Jurkat, Clone E6-1 (cell line): ENCODE results near the gene KRI1.
"Not testable (repeated sequence)": the region's sequence is repeated elsewhere in the genome, so short reads cannot be mapped to it uniquely, and the experiment has no call there.

Experiments
- DNase-seq: peaks from one replicate; pipeline ENCODE4 v3.0.0-alpha.2; 2011; ENCODE audit warnings: low read depth, low spot score
- H3K4me3 ChIP-seq: 2 replicates; pipeline ENCODE4 v1.5.1; 2011; ENCODE audit warnings: mild to moderate bottlenecking, low read length, control low read depth, moderate library complexity

KRI1 gene

DNA sequence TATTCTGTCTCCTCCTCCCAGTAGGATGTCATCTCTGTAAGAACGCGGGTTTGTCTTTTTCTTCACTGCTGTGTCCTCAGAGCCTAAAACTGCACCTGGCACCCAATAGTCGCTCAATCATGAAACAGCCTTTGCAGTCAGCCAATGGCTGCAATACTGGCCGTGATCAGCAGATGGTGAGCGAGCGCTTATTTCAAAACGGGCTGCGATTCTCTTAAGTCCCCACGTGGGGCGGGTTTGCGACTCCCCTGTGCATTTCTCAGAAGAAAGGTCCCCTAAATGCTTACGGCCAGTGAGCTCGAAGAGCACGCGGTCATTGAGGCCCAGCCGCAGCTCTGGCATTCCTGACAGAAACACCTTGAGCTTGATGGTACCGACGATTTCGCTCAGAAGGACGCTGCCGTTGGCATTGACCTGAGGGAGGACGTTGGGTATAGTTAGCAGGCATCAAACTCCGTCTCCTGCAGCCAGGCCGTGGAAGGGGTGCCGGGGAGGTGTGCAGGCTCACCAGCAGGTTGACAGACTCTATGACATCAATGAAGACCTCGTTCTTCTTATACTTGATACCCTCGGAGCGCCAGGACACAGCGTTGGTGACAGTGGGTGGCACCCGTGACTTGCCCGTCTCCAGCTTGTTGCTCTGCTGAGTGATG, 15.3 kb upstream of the KRI1 start:
- peak; percentile 93 for DNase-seq
- no peak overlapping the region for H3K4me3 ChIP-seq

DNA sequence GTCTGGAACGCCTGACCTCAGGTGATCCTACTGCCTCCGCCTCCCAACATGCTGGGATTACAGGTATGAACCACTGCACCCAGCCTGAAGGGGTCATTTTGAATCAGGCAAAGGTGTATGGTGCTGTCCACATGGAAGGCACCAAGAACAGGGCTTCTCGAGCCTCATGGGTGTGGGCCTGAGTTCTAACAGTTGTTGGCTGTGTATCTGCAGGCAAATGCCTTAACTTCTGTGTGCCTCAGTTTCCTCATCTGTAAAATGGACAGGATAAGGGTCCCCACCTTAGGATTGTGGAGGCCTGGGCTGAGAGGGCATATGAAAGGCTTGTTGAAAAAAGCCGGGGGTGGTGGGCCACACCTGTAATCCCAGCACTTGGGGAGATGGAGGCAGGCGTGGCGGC, 12.1 kb upstream of the KRI1 start:
- H3K4me3 ChIP-seq, result no peak overlapping the region
- no peak for DNase-seq

DNA sequence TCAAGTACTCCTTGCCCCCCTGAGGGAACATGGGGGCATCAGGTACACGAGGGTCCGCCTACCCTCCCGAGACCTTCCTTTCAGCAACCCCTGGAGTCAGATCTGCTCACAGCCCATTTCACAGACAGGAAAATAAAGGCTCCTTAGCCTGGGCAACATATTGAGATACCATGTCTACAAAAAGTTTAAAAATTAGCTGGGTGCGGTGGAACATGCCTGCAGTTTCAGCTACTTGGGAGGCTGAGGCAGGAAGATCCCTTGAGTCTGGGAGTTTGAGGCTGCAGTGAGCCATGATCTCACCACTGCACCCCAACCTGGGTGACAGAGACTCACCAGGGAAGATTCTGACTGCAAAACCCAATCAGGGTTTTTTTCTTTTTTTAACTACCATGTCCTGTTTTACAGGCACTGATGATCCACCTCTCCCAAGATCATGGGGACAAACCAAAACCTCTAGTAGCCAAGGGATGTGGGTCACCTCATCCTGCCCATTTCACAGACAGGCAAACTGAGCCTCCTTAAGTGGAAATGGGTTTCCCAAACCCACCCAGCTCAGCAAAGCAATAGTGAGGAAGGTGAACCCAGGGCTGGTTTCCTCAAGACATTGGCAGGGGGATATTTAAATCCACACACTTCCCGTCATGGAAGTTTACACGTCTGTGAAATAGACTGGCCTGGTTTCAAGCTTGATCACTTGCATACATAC, 9.4 kb upstream of the KRI1 start:
- no peak for DNase-seq
- no peak overlapping the region for H3K4me3 ChIP-seq

DNA sequence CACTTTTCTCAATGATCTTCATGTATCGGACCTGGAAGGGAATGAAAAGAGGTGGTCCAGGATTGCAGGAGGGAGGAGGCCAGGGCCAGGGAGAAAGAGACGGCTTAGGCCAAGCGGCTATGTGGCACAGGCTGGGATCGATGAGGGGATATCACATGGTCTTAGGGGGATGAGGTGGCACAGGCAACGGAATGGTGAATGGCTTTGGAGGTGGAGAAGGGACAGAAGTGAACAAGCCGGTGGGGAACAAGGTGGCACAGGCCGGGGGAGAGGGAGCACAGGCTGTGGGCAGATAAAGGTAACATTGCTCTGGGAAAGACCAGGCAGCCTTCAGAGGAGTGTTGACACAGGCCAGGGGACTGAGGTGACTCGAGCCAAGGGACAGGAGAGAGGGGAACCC, 8.7 kb upstream of the KRI1 start:
- no peak overlapping the region for H3K4me3 ChIP-seq
- no peak for DNase-seq

DNA sequence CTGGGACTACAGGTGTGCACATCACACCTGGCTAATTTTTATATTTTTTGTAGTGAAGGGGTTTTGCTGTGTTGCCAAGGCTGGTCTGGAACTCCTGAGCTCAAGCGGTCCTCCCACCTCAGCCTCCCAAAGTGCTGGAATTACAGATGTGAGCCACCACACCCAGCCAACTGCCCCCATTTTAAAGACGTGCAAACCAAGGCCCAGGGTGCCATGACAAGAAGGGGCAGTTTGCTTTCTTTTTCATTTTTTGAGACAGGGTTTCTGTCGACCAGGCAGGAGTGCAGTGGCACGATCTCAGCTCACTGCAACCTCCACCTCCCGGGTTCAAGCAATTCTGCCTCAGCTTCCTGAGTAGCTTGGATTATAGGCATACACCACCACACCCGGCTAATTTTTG, 8.0 kb upstream of the KRI1 start:
- DNase-seq, H3K4me3 ChIP-seq: not testable (repeated sequence)

DNA sequence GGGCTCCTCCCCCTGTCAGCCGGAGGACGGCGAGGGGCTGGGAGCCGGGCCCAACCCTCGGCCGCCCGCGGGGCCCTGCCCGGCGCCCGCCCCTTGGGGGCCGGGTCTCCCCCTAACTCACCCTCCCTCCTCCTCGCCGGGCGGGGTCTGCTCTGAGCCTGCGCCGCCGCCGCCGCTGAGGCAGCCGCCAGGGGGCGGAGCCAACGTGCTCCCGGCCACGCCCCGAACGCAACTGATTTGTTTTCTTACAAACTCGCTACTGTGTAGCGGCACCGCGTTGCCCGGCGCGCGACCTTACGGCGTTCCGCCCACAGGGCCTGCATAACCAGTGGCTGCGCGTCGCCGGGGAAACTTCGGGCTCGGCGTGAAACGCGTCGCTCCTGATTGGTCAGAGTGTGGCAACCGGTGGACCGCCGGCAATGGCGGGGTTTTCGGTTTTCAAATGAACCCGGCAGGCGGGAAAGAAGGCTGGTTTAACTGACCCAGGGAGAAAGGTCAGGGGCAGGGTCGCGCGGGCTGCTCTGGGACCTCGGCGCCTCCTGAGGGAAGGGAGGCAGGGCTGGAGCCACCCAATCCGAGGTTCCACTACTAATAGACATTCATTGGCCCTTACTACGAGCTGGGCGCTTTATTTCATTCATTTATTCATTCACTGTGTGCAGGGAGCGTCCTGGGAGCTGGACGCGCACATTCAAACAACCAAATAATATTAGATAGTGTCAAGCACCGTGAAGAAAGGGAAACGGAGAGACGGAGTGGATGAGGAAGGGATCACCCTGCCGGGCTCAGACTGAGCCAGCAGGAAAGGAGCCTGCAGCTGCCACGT, 3.2 kb upstream of the KRI1 start, which contains the start of gene CDKN2D:
Gene CDKN2D, minus strand, starts transcription at position 154 of the 826 bp plus-strand sequence. CDS start 326 bp downstream, outside the sequence.
- peak within 1 kb of the TSS; percentile 86 for H3K4me3 ChIP-seq
- peak; percentile 100 for DNase-seq

DNA sequence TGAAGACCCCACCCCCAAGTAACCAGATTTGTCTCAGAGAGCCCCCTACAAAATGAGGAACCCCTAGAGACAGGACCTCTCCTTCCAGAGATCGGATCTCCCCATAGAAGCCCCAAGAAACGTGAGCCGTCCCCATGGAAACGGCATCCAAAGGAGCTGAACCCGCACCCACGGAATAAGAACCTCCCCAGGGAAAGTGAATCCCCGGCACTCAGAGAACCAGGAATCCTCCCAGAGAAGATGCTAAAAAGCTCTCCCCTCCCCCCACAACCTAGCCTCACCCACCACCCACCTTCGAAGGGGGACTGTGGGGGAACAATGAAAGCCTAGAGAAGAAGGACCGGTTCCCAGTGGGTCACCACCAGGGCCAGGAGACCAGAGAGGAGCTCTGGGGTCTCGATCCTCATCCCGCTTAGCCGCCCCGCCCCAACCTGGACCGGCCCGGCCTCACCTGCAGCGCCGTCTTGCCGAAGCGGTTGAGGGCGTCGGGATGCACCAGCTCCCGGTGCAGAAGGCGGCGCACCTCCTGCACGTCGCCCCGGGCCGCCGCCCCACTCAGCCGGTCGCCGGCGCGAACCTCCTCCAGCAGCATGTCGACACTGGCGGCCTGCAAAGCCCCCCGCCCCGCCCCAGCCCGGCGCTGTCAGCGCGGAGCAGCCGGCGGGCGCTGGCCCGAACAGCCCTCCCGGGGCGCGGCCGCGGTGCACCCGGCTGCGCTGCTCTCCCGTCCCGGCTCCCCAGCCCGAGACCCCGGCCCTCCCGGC, 2.4 kb upstream of the KRI1 start:
- H3K4me3 ChIP-seq, result peak overlapping the region; percentile 86
- DNase-seq, result no peak

DNA sequence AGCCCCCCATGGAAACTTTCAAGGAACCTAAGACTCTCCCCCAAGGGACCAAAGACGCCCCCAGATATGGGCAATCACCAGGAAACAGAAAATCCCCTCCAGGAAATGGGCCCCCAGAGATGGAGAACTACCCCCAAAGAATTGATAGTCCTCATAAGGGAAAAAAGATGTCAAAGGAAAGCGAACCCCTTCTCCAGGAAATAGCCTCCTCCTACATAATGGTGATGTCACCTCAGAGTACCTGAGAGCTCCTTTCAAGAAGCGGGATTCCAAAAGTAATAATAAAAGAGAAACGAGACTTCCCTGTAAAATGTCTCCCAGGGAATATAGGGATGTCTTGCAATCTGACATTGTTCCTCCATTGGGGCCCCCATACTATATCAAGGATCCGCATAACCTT, 1.8 kb upstream of the KRI1 start:
- DNase-seq, result no peak
- peak overlapping the region; percentile 86 for H3K4me3 ChIP-seq

DNA sequence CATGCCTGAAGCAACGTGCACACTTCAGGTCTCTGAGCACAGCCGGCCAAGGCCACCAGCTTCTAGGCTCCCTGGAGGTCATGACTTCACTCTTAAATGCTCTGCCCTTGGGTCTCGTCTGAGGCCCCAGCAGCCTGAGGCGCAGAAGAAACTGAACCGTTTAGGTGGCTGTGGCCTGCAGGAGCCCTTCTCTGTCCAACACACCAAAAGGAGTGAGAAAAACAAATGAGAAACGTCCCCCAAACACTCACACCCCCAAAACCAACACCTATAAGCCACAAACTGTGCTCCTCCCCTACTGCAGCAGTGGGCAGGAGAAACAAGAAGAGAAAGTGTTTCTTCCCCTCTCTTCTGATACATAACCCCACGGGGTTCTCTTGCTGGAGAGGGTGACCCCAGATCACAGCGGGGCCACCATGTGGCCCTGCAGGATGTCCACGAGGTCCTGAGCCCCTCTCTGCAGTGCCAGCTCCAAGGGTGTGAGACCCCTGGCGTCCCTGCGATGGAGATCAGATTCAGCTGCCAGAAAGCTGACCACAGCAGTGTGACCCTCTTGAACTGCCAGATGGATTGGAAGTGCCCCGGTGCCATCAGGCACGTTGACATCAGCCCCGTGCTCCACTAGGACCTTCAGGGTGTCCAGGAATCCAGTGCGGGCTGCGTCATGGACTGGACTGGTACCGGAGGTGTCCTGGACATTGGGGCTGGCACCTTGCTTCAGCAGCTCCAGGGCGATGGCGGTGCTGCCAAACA, 1.0 kb upstream of the KRI1 start:
- no peak for DNase-seq
- peak overlapping the region; percentile 86 for H3K4me3 ChIP-seq

DNA sequence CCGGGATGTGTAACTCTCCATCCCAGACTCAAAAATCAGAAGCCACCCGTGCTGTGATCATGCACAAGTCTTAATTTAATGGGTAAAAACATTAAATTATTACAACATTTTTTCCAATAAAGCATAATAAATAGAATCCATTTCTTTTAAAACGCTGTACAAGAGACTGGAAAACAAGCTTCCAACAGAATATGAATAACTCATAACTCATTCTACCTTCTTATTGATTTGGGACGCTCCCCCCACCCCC, 523 bp upstream of the KRI1 start:
- no peak for DNase-seq
- H3K4me3 ChIP-seq, result peak overlapping the region; percentile 86

DNA sequence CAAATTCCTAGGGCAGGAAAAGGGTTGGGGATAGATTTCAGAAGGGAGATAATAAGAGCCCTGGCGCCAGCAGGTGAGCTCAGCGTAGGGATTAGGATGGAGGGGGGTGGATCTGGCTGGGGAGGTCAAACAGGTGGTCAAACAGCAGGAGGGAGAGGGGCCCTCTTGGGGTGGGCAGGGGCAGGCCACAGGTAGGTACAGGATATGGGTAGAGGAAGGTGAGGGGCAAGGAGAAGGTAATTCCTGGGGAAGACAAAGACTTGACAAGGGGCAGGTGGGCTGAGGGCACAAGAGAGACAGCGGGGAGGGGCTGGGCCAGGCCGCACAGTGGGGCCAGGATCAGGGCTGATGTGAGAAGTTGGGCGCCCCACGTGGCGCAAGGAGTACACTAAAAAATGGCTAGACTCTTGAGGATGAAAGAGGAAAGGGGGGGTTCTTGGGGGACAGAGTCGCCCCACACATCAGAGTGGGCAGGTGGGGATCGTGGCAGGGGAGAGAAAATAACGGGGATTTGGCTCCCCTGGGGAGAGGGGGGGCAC, 713 bp downstream of the KRI1 start:
- no peak for DNase-seq
- H3K4me3 ChIP-seq, result peak overlapping the region; percentile 89

DNA sequence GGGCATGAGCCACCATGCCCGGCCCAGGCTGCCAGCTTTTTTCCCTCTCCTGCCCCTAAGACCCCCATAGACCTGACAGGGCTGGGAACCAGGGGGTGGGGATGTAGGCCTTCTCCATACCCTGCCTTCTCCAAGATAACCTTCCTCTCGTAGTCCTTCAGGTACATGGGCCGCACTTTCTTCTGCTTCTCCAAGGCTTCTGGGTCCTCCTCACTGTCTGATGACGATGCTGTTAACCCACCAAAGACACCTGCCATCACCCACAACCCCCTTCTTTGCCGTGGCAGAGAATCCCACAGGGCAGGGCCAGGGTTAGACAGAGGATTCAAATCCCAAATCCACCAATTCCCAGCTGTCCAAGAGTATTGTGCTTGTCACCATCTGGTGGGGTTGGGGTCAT, 3.2 kb downstream of the KRI1 start:
- DNase-seq, result no peak
- no peak overlapping the region for H3K4me3 ChIP-seq

DNA sequence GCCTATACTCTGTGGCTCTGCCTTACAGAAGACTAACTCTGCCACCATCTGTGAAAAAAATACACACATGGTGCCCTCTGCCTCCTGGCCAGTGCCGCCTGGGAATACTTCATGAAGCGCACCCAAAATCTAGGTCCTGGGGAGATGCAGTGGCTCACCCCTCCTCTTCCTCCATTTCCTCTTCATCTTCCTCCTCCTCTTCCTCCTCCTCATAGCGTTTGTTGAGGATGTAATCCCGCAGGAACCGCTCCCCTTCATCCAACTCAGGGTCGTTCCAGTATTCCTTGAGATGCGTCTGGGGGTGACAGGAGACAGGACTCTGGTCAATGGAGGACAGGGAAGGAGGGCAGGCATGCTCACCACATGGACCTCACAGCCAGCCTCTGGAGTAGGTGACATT, 5.7 kb downstream of the KRI1 start:
- H3K4me3 ChIP-seq, result no peak overlapping the region
- no peak for DNase-seq

DNA sequence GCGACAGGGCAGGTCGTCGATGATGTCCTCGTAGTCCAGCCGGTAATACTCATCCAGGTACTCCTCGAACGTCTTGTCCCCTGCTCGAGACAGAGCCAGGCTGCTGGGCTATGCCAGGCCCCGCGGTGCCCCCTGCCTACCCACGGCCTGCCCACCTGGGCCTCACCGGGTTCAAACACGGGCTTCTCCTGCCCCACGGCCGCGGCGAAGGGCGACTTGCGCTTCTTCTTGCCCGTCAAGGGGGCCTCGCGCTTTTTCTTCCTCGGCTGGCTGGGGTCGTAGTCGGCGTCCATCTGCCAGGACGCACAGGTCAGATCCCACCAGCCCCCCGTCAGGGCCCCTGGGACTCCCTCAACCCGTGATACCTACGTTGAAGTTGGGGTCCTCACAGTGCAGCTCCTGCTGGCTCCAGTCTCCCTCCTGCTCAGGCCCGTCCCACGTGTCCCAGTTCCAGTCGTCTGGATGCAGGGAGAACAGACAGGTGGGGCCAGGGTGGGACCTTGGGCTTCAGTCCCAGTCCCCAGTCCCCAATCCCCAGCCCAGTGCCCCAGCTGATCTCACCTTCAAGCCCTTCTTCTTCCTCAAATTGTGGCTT, 8.1 kb downstream of the KRI1 start:
- no peak overlapping the region for H3K4me3 ChIP-seq

DNA sequence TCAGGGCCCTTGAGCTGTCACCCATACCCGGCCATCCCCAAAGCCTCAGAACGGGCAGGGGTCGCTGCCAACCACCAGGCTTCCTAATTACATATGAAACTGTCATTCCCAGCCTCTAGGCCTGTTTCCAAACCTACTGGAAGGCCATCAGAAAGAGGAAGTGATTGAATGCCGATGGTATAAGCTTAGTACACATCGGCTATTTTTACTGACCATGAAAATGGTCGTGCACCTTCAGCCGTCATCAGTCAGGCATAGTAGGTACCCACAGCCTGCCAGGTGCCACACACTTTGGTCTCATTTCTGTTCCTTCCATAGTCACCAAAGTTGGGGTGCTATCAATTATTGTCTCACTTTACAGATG, 10.2 kb downstream of the KRI1 start:
- DNase-seq, result no peak
- H3K4me3 ChIP-seq, result no peak overlapping the region

More for the DNA sequence above, 8.1 kb downstream of the KRI1 start:
- DNase-seq, result no peak

DNA sequence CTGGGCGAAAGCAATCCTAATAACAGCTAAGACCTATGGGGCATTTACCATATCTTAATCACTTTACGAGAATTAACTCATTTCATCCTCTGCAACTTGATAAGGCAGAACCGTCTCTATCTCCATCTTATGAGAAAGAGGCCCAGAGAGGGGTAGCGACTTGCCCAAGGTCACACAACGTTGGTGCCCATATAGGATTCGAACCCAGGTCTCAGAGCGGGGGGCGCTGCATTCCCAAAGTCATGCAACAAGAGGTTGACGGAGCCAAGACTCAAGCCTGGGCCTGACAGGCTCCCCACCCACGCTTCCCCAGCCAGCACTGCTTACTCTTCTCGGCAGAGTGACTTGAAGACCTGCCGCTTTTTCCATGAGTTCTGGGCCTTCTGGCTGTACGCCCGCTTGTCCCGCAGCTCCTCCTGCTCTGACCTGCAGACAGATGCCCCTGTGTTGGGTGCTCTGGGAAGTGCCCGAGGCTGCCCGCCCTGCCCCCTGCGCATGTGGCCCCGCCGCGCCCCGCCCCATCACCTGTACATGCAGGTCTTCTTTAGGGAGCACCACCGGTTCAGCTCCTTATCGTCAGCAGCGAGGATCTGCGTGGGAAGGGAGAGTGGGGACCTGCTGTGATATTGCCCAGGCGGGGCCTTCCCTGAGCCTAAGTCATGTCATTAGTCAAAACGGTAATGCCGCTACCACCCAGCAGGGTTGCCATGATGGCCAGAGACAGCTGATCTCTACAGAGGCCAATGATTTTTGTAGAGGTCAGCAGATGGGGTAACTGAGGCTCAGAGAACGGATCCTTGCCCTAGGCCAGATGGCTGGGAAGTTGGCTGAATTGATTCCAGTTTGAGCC, 10.8 kb downstream of the KRI1 start:
- DNase-seq, result no peak
- H3K4me3 ChIP-seq, result no peak overlapping the region; the same call in 1 of the 2 replicates

DNA sequence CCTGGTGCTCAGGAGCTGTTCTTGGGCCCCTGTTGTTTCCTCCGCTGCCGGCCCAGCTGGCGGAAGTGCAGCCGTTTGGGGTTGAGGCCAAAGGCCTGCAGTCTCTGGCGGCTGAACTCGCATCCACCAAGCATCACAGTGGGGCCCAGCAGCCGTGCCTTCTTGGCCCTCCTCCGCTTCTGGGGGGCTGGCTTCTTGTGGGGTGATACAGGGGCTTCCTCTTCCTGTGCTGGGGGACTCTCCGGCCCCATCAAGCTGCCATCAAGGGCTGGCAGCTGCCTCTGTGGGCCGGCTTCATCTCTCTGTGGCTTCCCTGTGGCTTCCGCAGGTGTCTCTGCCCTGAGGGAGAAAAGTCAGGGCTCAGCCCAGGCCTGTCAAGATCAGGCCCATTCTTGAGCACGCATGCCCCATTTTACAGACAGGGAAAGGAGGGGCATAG, 11.8 kb downstream of the KRI1 start:
- peak overlapping the region; percentile 38 for H3K4me3 ChIP-seq
- DNase-seq, result peak; percentile 98
